SU-DHL-6 (cell line): Measurements from ENCODE around the gene MS4A6E.

Source experiments
- H2AFZ ChIP-seq: fragments of 200-600 bp; sonication (generic); 2 replicates; pipeline ENCODE4 v1.6.1; 2014; ENCODE audit warnings: low read depth, mild to moderate bottlenecking, moderate library complexity, mixed read lengths, antibody characterized with exemption, low read length; ENCODE audit not compliant: severe bottlenecking
- H3F3A ChIP-seq: fragments of 200-600 bp; shearing (Covaris generic); 2 replicates; pipeline ENCODE4 v1.6.0; 2016; ENCODE audit warnings: antibody characterized with exemption, mild to moderate bottlenecking; ENCODE audit not compliant: insufficient read depth
- H3K27ac ChIP-seq: fragments of 200-600 bp; sonication (generic); 2 replicates; pipeline ENCODE4 v1.5.1; 2016; ENCODE audit warnings: low read depth, mild to moderate bottlenecking, low read length, moderate library complexity, mixed read lengths
- H3K27me3 ChIP-seq: fragments of 200-600 bp; sonication (generic), shearing (Covaris generic); 2 replicates; pipeline ENCODE4 v1.6.0; 2014; ENCODE audit warnings: mild to moderate bottlenecking, low read length
- H3K36me3 ChIP-seq: fragments of 200-600 bp; sonication (generic); 2 replicates; pipeline ENCODE4 v1.6.1; 2014; ENCODE audit warnings: mild to moderate bottlenecking, low read length, mixed read lengths
- H3K4me2 ChIP-seq: fragments of 300-600, 200-600 bp; shearing (Covaris generic), sonication (generic); 2 replicates; pipeline ENCODE4 v1.6.0; 2014; ENCODE audit warnings: low read length, low read depth, mild to moderate bottlenecking; ENCODE audit not compliant: poor library complexity, severe bottlenecking
- H3K4me3 ChIP-seq: fragments of 200-600 bp; sonication (generic); 2 replicates; pipeline ENCODE4 v1.5.1; 2014; ENCODE audit warnings: antibody characterized with exemption, low read length, mild to moderate bottlenecking, mixed read lengths; ENCODE audit not compliant: insufficient read depth, poor library complexity, severe bottlenecking
- H3K79me2 ChIP-seq: fragments of 200-600 bp; sonication (generic); 2 replicates; pipeline ENCODE4 v1.6.1; 2014; ENCODE audit warnings: mild to moderate bottlenecking, low read length, moderate library complexity; ENCODE audit not compliant: insufficient read depth
- H3K9ac ChIP-seq: fragments of 200-600 bp; sonication (generic); 2 replicates; pipeline ENCODE4 v1.7.0; 2014; ENCODE audit warnings: mild to moderate bottlenecking, low read length
- H3K9me2 ChIP-seq: fragments of 200-600 bp; sonication (generic); replicated peaks from 2 replicates; pipeline ENCODE4 v1.6.1; 2014; ENCODE audit warnings: low read length; ENCODE audit not compliant: insufficient read depth
- H3K9me3 ChIP-seq: fragments of 200-600 bp; sonication (generic); 2 replicates; pipeline ENCODE4 v1.6.1; 2014; ENCODE audit warnings: low read length, mixed read lengths; ENCODE audit not compliant: insufficient read depth
- H4K20me1 ChIP-seq: fragments of 200-600 bp; sonication (generic); 2 replicates; pipeline ENCODE4 v1.6.1; 2014; ENCODE audit warnings: low read depth, mild to moderate bottlenecking, antibody characterized with exemption, low read length, moderate library complexity, mixed read lengths
- CTCF ChIP-seq: fragments of 200-600 bp; sonication (generic); IDR thresholded peaks from one replicate; pipeline ENCODE4 v1.5.1; 2017; ENCODE audit warnings: antibody characterized with exemption, mild to moderate bottlenecking, low read length, moderate library complexity; ENCODE audit not compliant: insufficient read depth, poor library complexity, severe bottlenecking
- EZH2phosphoT487 ChIP-seq: fragments of 200-600 bp; sonication (generic), shearing (Covaris generic); conservative IDR thresholded peaks from 2 replicates; pipeline ENCODE4 v1.6.1; 2018; ENCODE audit warnings: mild to moderate bottlenecking, antibody characterized with exemption, low read length, moderate library complexity, mixed read lengths

The MS4A6E gene, protein sequence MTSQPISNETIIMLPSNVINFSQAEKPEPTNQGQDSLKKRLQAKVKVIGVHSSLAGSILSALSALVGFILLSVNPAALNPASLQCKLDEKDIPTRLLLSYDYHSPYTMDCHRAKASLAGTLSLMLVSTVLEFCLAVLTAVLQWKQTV

GRCh38 chr11:60326955-60327354, at the start of gene MS4A6E:
TSS of gene MS4A6E (plus strand) at chr11:60327255. CDS start at chr11:60334896, 7,641 bp downstream.
- Histone ChIP-seq H3K9me2 (no peaks in the 10 kb centered on the region), H3K4me2 (no peak within 1 kb of the TSS), H3K4me3 (no peak within 1 kb of the TSS), H3F3A (no peaks in the 10 kb centered on the region), H3K27ac (no peak within 1 kb of the TSS), H3K9me3 (no peaks in the 10 kb centered on the region; the same call in 1 of the 2 replicates), H4K20me1 (no peaks in the 10 kb centered on the region), H3K36me3 (no peaks in the 10 kb centered on the region), H3K27me3 (no peaks in the 10 kb centered on the region), H2AFZ (no peak within 1 kb of the TSS), H3K79me2 (no peaks in the 10 kb centered on the region), H3K9ac (no peak within 1 kb of the TSS)
- TF ChIP-seq EZH2phosphoT487 (no peak), CTCF (no peak)

DNA sequence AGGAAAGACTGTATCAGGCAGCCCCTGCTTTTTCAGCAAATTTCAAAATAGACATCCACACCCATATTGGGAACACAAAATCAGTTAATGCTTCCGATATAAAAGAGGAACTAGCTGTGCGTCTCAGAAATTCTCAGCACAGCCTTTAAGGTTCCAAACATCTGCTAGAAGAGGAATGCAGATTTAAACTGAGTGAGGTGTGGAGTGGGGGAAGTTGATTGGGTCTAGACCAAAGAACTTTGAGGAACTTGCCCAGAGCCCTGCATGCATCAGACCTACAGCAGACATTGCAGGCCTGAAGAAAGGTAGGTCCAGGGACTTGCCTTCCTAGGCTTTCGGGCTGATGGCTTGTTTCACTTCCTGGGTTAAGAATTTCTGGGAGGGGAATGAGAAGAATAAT, 46.6 kb upstream of the MS4A6E start, which contains the start of gene MS4A4A:
MS4A4A (plus strand) TSS at position 255 of the 400 bp plus-strand sequence; CDS start at position 265, 10 bp downstream.
- Histone ChIP-seq H3K36me3 (no peaks in the 10 kb centered on the region), H3K4me3 (no peak within 1 kb of the TSS), H3K9ac (no peak within 1 kb of the TSS), H3K9me3 (no peaks in the 10 kb centered on the region), H3K27me3 (no peaks in the 10 kb centered on the region), H3K4me2 (no peak within 1 kb of the TSS), H3K79me2 (no peaks in the 10 kb centered on the region), H2AFZ (no peak within 1 kb of the TSS), H3K9me2 (no peaks in the 10 kb centered on the region), H4K20me1 (no peaks in the 10 kb centered on the region), H3F3A (no peaks in the 10 kb centered on the region), H3K27ac (no peak within 1 kb of the TSS)
- no peak for TF ChIP-seq EZH2phosphoT487
- TF ChIP-seq CTCF = no peak

- Histone ChIP-seq H3K27ac (no peak overlapping the region), H3K4me2 (no peak overlapping the region), H3K9me3 (no peaks in the 10 kb centered on the region), H3F3A (no peaks in the 10 kb centered on the region), H3K27me3 (no peaks in the 10 kb centered on the region), H3K36me3 (no peaks in the 10 kb centered on the region), H3K79me2 (no peaks in the 10 kb centered on the region), H3K9ac (no peak overlapping the region), H2AFZ (no peak overlapping the region), H4K20me1 (no peaks in the 10 kb centered on the region), H3K9me2 (no peaks in the 10 kb centered on the region), H3K4me3 (no peak overlapping the region)
- TF ChIP-seq EZH2phosphoT487 (no peak), CTCF (no peak)
These were observed 45.6 kb upstream of the MS4A6E start for GRCh38 chr11:60281485-60281884.
